HG03060 (cell line): Measurements from ENCODE around the gene MLLT6.

Experiments
- ATAC-seq: cut with Tn5 transposase; IDR thresholded peaks from one replicate; pipeline ENCODE4 v1.9.1; 2021; ENCODE audit warnings: low read depth, moderate number of reproducible peaks; ENCODE audit not compliant: unreplicated experiment

Gene MLLT6

DNA sequence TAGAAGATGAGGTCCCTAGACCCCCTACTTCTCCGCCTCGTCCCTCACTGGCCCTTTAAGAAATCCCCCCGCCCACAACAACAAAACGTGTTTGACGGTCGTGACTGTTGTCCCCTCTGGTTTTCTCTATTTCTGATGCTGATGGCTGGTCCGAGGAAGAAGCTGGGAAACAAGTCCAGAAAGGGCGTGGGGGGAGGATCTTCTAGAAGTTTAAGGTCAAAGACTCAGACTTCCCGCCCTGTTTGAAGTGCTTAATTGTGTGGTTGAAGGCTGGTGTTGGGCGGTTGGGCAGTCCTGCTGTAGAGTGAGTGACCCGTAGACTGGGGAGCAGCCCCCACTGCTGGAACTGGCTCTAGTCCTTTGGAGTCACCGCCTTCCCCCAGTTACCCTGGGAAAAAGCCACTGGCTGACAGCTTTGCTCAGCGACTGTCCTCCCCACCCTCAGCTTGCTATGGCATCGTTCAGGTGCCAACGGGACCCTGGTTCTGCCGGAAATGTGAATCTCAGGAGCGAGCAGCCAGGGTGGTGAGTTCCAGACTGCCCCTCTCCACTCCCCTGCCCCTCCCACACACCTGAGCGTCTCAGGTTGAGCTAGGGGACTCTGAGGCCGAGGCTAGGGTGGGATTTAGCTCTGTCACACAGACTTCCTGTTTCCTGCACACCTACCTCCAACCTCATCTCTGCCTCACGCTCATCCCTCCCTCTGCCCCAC is 1.6 kb downstream of the MLLT6 start:
- no peak for ATAC-seq

DNA sequence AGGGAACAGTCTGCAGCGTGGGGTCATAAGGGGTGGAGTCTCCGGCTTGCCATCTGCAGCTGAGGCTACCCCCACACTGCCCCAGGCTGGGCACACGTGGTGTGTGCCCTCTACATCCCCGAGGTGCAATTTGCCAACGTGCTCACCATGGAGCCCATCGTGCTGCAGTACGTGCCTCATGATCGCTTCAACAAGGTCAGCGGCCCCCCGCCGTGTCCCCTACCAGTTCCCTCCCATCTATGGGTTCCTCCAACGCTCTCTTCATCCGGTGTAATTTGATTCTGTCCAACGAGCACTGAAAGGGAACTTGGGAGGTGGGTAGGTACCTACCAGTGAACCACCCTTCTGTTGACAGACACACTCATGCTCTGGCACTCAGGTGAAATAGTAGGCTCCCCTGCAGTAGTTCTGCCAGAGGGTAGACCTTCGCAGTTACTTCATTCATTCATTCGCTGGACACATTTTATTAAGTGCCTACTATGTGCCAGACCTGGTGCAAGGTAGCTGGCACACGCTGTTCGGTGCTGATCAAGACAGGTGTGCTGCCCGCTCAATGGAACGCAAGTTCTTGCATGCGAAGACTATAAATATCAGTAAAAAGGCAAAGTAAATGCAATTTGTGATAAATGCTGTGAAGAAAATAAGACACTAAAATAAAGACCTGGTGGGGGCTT is 2.7 kb downstream of the MLLT6 start:
- ATAC-seq: no peak

DNA sequence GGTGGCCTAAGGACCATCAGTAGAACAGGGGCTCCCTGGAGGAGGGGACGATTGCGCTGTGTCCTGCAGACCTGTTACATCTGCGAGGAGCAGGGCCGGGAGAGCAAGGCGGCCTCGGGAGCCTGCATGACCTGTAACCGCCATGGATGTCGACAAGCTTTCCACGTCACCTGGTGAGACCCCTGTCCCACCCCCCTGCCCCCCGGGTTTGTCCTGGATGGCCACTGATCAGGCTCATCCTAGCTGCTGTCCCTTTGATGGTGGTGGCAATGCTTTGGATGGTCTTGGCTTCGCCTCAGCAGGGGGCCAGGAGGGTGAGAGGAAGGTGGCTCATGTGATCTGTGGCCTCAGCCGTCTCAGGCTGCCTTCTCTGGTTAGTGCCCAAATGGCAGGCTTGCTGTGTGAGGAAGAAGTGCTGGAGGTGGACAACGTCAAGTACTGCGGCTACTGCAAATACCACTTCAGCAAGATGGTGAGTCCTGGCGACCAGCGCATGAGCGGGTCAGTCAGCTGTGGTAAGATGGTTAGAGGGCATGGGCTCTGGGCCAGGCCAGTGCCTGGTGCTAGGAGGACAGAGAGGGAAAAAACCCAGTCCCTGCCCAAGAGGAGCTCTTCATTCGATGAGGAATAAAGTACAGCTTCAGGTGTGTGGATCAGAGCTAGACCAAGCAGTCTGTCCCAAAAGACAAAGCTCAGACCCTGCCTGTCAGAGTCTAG is 4.2 kb downstream of the MLLT6 start:
- no peak for ATAC-seq

DNA sequence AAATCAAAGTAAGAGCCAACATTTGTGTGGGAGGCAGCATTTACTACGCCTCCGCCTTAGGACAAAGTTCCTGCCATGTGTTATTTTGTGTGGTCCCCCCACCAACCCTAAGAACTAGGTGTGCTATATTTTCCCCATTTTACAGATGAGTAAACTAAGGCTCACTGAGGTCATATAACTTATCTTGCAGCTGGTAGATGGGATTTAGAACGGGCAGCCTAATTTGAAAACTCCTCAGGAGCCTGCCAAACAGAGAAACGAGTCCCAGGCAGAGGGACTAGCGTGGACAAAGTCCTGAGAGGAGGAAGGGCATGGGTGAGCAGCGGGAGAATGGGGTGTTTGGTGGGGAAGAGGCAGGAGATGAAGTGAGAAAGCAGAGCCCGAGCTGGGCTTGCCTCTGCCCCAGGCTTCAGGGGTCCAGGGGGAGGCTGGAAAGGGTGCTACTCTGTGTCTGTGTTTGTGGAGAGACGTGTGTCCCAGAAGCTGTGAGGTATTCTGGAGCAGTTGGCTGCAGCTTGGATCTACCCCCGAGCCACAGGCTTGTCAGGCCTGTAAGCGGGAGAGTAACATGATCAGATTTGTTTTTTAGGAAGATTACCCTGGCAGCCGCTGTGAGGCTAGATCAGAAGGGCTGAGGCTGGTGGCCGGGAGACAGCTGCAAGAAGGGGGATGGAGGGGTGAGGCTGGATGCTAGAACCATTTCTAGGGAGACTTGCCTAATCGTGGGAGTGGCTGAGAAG is 5.0 kb downstream of the MLLT6 start:
- ATAC-seq: no peak

DNA sequence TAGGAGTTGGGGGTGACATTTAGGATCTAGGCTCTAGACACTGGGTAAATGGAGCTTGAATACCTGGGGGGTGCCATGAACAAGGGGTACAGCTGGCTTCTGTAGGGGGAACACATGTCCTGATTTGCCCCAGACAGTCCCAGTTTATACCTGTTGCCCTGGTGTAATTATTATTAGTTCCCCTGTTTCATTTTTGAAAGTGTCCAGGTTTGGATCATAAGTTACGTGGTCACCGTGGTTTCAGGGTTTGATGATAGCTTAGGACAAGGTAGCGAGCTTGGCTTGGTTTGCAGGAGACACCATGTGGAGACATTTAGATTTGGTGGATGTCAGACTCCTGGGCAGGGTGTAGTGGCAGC is 5.5 kb downstream of the MLLT6 start:
- no peak for ATAC-seq

DNA sequence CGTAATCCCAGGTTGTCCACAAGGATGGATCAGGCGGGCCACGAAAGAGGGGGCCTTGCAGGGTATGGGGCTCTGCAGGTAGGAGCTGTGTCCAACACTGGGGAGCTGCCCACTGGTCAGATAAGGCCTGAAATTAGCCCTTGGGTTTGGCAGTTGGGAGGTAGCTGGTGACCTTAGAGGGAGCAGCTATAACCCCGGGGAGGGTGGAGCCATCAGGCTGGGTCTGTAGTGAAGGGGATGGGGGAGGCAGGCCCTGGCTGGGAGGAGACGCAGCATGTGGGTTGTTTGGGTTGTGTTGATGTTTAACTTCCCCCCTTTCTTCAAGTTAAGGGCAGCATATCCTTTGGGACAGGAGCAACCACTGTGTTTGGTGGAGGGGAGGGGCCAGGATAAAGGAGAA is 5.9 kb downstream of the MLLT6 start:
- ATAC-seq: no peak

DNA sequence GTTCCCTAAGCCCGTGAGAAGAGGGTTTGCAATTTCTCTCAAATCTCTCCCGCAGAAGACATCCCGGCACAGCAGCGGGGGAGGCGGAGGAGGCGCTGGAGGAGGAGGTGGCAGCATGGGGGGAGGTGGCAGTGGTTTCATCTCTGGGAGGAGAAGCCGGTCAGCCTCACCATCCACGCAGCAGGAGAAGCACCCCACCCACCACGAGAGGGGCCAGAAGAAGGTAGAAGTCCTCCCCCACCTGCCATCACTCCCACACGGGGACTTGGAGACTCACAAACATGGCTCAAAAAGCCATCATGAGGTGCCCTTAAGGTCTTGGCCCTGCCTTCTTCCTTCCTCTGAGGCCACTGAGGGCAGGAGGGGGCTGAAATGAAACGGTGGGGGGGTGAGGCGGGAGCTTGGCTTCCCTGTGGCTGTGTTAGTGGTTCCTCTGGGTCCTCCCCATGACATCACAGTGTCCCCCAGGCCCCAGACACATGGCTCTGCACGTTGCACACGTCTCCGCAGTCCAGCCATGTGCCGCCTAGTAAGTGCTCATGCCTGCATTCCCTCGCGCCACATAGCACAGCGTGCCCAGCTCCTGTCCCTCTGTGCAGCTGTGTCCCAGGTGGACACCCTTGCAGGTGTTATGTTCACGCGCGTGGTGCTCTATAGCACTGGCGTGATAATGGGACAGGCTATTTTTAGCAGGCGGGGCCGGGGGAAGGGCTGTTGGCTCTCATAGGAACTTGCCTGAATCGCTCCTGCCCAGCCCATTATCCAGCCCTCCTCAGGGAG is 6.9 kb downstream of the MLLT6 start:
- no peak for ATAC-seq

DNA sequence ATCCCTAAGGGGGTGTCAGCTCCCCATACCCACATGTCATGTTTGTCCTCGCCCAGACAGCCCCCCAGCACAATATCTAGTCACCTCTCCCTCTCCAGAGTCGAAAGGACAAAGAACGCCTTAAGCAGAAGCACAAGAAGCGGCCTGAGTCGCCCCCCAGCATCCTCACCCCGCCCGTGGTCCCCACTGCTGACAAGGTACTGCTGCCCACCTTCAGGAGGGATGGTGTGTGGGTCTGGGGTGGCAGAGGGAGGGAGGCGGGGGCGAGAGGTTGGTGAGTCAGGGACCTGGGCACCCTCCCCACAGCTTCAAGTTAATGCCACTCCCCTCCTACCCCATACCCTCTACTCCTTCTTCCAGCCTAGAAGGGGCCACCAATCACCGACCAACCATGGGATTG is 7.5 kb downstream of the MLLT6 start:
- ATAC-seq: no peak

DNA sequence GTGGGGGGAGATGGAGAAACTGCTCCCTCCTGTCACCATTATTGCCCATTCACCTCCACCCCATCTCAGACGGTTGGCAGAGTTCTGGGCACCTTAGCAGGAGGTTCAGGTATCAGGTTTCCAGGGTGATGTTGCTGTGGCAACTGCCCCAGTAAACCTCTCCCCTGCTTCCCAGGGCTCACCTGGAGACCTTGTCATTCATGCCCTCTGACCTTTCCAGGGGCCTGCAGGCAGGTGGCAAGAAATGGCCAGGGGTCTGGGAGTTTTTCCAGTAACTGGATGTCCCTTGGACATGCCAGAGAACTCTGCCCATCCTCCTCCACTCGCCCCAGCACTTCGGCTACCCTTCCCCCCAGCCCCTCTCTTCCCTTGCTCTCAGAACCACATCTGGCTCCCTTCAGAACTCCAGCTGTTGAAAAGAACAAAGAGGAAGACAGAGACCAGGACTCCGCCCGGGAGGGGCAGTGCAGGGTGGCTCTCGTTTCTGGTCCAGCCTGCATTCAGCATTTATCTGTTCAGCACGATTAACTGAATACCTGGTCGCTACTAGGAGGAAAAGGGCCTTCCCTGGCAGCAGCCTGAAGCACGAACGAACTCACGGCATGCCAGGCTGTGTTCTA is 8.5 kb downstream of the MLLT6 start:
- ATAC-seq: no peak

DNA sequence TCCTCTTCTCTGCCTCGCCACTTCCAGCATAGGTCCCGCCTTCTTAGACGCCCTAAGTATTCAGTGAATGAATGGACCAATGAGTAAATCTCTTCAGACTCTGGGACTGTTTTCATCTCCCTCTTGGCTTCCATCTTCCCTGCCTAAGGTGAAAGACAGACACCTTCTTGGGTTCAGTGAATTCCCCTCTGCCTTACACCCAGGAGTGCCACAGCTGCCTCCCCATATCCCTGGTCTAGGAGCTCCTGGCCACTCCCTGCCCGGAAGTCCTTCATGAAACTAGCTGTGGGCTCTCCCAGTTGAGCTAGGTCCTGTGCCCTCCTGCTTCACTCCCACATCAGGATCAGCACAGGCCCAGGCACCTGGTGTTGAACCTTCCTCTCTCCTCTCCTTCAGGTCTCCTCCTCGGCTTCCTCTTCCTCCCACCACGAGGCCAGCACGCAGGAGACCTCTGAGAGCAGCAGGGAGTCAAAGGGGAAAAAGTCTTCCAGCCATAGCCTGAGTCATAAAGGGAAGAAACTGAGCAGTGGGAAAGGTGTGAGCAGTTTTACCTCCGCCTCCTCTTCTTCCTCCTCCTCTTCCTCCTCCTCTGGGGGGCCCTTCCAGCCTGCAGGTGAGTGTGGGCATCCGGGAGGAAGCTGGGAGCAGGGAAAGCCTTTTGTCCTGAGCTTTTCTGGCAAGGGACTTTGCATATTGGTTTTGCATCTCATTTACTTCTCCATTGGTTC is 10.3 kb downstream of the MLLT6 start:
- ATAC-seq: no peak

DNA sequence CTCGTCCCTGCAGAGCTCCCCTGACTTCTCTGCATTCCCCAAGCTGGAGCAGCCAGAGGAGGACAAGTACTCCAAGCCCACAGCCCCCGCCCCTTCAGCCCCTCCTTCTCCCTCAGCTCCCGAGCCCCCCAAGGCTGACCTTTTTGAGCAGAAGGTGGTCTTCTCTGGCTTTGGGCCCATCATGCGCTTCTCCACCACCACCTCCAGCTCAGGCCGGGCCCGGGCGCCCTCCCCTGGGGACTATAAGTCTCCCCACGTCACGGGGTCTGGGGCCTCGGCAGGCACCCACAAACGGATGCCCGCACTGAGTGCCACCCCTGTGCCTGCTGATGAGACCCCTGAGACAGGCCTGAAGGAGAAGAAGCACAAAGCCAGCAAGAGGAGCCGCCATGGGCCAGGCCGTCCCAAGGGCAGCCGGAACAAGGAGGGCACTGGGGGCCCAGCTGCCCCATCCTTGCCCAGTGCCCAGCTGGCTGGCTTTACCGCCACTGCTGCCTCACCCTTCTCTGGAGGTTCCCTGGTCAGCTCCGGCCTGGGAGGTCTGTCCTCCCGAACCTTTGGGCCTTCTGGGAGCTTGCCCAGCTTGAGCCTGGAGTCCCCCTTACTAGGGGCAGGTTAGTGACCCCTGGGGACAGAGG is 11.4 kb downstream of the MLLT6 start:
- no peak for ATAC-seq

DNA sequence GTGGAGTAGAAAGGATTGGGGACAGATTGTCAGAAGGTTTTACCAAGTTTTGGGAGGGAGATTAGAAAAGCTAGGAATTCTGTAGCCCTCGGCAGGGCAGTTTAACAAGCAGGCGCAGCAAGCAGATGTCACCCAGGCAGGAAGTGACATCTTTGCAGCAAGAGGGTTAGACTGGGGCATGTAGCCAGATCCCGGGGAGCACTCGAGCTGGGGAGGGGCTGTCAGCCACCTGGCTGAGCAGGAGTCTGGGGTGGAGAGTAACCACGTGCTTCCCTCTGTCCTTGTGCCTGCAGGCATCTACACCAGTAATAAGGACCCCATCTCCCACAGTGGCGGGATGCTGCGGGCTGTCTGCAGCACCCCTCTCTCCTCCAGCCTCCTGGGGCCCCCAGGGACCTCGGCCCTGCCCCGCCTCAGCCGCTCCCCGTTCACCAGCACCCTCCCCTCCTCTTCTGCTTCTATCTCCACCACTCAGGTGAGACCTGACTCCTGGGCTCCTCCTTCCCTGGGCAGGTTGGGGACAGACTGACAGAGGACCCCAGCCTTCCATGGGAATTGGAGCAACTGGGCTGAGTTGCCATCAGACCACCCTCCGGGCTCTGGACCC is 12.2 kb downstream of the MLLT6 start:
- no peak for ATAC-seq

DNA sequence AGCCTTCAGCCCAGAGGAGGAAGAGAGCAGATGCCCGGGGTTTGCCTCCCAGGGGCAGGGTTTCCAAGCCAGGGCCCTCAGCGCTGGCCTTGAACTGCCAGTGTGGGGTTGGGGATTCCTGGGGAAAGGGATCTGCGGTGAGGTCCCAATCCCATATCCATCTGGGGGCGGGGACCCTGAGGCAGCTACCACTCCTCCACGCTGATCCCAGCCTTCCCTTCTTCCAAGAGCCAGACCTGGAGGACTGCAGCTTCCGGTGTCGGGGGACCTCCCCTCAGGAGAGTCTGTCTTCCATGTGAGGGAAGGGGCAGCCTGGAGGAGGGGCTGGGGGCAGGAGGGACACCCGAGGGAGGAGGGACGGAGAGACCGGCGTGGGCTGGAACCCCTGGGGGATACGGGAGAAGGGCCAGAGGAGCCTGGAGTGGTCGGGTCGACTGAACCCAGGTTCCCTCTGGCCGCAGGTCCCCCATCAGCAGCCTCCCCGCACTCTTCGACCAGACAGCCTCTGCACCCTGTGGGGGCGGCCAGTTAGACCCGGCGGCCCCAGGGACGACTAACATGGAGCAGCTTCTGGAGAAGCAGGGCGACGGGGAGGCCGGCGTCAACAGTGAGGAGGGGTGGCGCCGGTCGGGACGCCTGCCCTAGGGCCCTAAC is 14.3 kb downstream of the MLLT6 start:
- ATAC-seq: no peak

DNA sequence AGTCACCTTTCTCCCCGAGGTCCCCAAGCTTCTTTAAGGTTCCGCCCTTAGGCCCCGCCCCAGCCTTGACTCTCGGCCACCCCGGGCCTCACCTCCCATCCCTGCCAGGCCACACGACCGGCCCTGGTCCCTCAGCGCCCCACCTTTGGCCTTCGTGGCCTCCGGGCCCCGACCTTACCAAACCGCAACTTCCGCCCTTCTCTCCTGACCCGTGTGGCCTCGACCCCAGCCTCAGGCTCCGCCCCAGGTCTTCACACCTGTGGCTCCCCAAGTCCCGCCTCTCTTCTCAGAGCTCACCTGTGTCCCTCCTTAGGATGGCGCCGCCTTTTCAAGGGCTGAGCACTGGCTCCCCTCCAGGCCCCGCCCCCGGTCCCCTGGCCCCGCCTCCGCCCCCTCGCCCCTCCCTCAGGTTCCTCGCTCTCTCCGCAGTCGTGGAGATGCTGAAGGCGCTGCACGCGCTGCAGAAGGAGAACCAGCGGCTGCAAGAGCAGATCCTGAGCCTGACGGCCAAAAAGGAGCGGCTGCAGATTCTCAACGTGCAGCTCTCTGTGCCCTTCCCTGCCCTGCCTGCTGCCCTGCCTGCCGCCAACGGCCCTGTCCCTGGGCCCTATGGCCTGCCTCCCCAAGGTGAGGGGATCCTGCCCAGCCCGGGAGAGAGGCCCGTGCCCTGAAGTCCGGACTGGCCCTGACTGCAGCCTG is 15.0 kb downstream of the MLLT6 start:
- ATAC-seq: no peak

DNA sequence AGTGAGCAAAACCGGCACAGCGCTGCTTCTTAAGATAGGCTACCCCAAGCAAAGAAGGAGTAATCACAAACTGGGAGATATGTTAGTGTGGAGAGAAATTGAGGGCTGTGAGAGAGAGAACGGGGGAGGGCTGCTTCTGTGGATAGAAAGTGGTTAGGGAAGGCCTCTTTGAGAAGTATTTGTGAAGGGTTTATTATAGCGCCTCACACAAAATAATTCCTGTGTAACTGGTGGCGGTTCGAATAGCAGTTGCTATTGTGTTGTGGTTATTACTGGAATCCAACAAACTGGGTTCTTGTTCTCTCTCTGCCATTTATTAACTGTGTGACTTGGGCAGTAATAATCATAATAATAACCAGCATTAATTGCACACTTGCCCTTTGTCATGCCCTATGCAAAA is 15.9 kb downstream of the MLLT6 start:
- no peak for ATAC-seq

DNA sequence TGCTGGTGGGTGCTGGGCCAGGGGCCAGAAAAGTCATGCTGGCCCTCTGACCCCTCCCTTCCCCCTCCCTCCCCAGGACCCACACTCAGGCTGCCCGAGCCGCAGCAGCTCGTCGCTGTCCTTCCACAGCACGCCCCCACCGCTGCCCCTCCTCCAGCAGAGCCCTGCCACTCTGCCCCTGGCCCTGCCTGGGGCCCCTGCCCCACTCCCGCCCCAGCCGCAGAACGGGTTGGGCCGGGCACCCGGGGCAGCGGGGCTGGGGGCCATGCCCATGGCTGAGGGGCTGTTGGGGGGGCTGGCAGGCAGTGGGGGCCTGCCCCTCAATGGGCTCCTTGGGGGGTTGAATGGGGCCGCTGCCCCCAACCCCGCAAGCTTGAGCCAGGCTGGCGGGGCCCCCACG is 16.7 kb downstream of the MLLT6 start:
- ATAC-seq: no peak

DNA sequence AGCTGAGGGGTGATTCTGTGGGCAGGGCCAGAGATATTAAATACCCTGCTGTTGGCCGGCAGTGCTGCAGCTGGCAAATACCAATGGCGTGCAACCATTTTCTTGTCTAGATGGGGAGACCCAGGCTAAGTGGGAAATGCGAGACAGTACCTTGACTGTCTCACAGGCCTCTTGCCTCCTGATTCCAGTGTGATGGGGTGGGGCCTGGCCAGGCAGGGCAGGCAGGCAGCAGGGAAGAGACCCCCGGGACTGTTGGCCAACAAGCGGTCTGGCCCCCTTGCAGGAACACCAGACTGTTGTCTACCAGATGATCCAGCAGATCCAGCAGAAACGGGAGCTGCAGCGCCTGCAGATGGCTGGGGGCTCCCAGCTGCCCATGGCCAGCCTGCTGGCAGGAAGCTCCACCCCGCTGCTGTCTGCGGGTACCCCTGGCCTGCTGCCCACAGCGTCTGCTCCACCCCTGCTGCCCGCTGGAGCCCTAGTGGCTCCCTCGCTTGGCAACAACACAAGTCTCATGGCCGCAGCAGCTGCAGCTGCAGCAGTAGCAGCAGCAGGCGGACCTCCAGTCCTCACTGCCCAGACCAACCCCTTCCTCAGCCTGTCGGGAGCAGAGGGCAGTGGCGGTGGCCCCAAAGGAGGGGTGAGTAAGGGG is 19.4 kb downstream of the MLLT6 start:
- ATAC-seq: no peak
